NCI-H460 (cell line): ENCODE data around the gene MORC2. TPM values are rescaled to one million over a fixed set of nuclear protein-coding genes. Genes with fewer than 3 reads are reported as not detected.

Experiments used
- DNase-seq: peaks from one replicate; pipeline ENCODE4 v3.0.0-alpha.2; 2016; ENCODE audit warnings: low read depth; ENCODE audit errors: extremely low read depth
- total RNA-seq: library from RNA; depleted of rRNA; stranded (reverse); fragments of >200 nt; shearing (Covaris generic); gene quantifications from 2 replicates; pipeline ENCODE4 v1.2.3, GENCODE V29; 2014

Gene MORC2
- total RNA-seq, 1 experiment from 2014 or later, result 19.9 TPM

DNA sequence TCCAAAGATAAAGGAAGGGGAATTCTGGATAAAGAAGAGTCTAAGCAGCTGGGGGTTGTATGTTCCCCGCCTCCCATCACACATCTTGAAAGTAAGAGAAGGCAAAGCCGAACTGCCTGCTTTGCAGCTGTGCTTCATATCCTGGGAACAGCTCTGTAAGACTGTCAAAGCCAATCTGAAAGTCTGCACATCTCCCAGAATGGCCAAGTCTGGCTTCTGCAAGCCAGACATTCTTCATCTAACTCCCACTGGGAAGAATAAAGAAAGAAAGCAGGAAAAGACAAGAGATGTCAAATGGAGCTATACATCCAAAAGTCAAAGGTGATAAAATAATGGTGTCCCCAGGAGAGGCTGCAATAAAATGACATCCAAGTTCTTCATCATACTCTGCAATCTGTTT lies 15.4 kb downstream of the MORC2 start:
- DNase-seq, result no peak

DNA sequence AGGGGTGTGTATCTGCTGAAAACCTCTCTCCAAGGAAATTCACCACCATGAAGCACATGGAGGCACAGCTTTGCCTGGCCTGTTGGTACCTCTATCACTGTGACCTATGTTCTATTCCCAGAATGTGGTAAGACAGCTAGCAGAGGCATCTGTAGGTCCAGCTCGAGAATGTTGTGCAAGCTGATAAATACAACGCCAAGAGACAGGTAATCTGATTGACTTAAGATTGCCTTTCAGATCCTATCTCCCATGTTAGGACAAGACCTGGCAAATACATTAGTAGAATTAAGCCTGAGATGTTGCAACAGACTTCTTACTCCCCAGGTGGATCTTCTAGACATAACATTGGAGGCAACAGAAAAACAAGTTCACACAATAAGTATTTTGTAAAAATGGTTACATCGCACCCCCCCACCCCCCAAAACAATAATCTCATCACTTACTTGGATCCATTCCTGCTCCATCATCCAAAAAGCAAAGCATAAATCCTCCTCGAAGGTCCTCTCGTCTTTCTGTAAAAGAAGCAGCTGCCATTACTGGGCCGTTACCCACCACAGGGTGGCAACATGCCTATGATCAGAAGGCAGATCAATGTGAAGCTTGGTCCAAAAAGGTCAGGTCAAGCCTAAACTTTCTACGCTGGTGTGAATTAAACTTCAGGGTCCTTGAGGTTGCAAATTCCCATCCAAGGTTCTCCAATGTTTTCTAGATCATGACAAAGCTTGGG lies 18.5 kb downstream of the MORC2 start:
- no peak for DNase-seq

DNA sequence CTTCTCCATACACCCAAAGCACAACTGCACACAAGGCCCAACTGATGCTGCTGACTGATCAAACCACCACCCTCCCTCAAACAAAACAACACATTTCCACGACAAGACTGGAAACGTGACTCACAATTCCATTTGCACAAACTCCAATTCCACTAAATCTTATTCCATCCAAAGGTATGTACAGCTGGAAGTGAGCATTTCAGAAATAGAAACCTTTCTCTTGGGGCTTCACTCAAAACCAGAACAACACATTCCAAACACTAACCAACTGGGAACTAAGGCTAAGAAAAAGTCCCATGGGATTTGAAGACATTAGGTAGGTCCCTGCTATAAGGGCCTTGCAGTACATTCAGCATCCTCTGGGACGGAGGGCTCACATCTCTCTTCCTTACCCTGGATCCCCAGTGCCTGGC lies 19.6 kb downstream of the MORC2 start:
- DNase-seq, result no peak

DNA sequence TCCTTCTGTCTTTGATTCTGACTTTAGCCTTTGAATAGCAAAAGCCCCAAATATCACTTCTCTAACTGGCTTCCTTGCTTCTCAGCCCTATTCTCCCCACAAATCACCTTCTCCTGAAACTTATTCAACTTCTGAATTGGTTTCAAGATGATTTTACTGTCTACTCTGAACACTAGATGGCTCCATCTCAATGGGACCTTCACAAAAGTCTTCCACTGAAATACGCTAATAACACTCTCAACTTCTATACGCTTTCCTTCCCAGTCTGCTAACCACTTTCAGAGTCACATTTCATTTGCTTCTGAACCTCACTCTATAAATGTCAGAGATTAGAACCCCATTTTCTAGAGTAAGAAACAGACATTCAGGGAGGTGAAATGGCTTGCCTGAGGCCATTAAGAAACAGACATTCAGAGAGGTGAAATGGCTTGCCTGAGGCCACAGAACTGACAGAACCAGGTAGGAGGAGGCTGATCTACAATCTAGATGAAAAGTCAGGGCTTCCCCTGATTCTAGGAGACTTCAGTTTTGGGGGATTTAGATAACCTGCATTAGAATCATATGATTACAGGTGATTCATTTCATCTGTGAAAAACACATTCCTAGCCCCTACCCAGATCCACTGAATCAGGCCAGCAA lies 20.6 kb downstream of the MORC2 start:
- DNase-seq, result peak; percentile 12

GRCh38 chr22:30947173-30947815 lies 21.3 kb downstream of the MORC2 start:
- DNase-seq, result no peak

DNA sequence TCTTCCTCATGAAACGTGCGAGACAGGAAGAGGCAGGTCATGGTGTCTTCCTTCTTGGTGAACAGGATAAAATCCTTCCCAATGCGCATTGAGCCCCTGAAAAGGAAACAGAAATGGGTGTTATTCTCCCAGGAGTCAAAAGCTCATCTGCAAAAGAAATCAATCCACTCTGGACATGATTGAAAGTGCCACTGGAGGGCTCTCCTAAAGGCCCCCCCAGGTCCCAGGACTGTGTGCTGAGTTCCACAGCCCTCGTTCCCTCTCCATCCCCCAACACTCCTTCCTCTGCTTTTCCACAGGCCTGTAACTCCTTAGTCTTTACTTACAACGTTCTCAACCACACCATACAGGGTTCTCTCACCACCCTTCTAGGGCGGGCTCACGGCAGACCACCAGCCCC lies 22.2 kb downstream of the MORC2 start:
- DNase-seq, result no peak

DNA sequence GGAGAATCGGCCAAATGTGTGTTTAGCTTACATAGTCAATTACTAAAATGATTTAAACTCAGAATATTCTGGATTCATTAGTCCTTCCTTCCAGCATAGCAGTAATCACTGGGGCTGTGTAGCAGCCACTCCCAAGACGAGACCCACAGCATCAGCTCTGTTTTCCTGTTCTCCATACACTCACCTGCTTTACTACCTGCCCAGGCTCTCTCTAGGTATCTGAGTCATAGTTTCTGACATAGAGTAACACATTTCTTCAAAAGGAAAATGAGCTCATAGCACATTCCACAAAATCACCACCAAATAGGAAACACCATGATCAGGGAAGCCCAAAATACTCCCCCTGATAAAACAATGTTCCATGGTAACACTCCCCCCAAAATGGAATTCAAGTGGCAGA lies 22.9 kb downstream of the MORC2 start:
- no peak for DNase-seq

GRCh38 chr22:30944986-30945385 lies 23.6 kb downstream of the MORC2 start:
- no peak for DNase-seq

DNA sequence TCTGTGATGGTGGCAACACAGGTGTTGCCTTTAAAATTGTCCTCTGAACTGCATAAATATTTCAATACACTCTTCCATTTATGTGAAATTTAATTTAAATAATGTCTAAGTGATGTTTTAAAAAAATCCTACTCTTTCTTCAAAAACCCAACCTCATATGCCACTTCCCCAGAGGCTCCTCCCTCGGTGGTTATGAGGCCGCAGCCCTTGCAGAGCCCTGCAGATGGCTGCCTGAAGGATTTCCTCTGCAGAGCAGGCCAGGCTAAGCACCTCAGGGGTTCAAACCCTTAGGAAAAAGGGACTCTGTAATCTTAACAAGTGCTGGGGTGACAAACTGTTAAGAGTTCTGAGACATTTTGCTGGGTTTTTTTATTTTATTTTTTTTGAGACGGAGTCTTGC lies 25.2 kb downstream of the MORC2 start:
- no peak for DNase-seq

GRCh38 chr22:30941363-30941740 lies 27.2 kb downstream of the MORC2 start:
- no peak for DNase-seq

DNA sequence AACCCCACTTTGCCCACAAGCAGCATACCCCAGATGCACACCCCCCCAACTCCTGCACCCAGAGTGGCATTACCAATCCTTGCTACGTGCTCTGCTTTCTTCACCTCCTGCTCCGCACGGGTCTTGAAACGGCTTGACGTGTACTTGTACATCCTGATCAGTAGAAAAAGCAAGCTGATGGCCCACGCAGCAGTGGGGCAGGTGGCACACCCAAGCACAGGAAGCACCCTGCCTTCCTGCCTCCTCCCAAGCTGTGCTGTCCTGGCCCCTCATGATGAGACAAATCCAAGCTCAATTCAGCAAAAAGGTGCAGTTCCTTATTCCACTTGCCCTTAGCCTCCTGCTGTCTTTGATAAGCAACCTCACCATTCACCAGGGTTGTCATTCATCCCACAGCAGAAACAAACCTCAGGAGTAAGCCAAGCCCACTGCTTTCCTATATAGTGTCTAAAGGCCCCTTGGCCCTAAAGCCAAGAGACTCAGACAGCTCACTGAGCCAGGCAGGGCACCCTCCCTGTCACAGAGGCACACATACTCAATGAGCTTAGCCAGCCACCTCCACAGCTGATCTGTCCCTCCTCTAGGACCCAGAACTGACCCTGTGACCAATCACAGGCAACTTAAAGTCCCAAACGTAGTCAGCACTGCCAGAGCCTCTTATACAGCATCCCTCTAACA lies 27.8 kb downstream of the MORC2 start:
- no peak for DNase-seq

DNA sequence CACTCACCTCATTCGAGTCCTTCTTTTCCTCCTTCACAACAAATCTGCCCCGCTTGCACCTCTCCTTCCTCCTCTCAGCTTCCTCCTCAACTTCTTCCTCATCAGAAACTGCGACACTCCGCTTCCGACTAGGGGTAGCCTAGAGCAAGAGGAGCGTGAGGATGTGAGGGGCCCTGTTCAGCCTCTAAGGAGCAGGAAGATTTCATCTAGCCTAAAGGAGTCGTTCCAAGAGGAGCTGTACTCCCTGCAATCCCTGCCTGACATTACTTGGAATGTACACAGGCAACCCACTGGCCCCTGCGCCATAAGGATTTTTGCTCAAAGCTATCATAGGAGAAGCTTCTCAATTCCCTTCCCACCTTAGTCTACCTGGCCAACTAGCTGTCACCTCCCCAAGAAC lies 34.5 kb downstream of the MORC2 start:
- DNase-seq, result no peak

- DNase-seq, result no peak
Observed at GRCh38 chr22:30933457-30933856, 35.1 kb downstream of the MORC2 start.

GRCh38 chr22:30932661-30933060 lies 35.9 kb downstream of the MORC2 start:
- no peak for DNase-seq

DNA sequence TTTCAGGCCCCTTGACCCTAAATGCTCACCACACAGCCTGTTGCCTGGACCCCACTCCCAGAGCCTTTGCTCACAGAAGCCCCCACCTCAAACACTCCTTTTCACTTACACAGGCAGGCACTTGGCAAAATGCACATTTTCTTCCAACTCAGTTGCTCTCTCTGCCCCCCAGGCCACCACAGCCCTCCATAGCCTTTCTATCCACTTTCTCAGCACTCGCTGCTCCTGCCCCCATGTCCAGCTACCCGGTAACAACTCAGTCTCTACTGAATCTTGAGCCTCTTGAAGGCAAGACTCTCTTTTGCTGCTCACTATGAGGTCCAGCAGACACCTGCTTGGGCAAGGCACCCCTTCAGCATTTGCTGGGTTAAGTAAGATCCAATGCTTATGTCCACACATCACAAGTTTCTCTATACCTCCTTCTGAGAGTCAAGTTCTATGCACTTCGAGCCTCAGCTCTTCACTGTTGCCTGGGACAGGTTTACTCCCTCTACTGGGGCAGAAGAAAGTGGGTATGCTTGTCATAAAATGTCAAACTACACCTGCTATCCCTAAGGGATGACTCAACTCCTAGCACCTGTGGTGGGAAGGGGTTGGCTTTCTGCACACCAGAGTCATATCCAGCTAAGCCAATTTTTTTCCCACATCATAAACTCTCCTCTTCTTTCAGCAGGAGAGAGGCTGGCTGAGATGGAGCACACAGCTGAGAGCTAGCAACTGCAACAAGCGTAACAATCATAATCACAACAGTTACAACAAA lies 36.9 kb downstream of the MORC2 start:
- DNase-seq, result no peak

GRCh38 chr22:30930228-30930627 lies 38.3 kb downstream of the MORC2 start:
- no peak for DNase-seq

DNA sequence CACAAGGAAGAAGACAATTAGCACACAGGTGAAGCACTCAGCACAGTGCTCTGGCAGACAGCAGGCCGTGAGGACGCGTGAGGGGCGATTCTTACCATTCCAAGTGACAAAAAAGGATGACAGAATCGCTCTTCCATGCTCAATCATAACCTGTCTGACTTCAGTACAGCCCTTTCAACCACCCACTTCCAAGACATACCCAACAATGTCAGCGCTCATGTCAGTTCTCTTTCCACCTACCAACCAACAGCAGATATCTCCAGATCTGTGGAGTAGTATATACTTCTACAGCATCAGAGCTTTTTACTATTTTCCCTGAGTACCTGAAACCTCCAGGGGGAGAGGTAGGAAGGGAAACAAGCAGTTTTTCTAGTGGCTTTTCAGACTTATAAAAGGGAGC lies 40.2 kb downstream of the MORC2 start:
- DNase-seq, result no peak

GRCh38 chr22:30927806-30928205 lies 40.8 kb downstream of the MORC2 start:
- DNase-seq, result no peak

- DNase-seq, result no peak
Observed at GRCh38 chr22:30926706-30927105, 41.9 kb downstream of the MORC2 start.

- DNase-seq, result no peak
Observed at GRCh38 chr22:30925667-30926066, 42.9 kb downstream of the MORC2 start.
